ENCODE measurements around the gene ANXA5.
"Not testable (repeated sequence)": the region's sequence is repeated elsewhere in the genome, so short reads cannot be mapped to it uniquely, and the experiment has no call there.

Gene ANXA5

GRCh38 chr4:121737846-121738554 lies 41.2 kb upstream of the ANXA5 start:
- no peak for TF ChIP-seq CTCF (IDR thresholded peaks at IDR 0.05; ENCODE audit: insufficient read depth, low read depth, low read length, missing control alignments)
- DNase-seq (ENCODE audit: low read depth), result no peak
- no peak overlapping the region for H3K4me3 ChIP-seq (ENCODE audit: low read depth, low read length)

GRCh38 chr4:121736735-121737351 lies 40.1 kb upstream of the ANXA5 start:
- peak; percentile 50 for DNase-seq (ENCODE audit: low read depth)
- no peak overlapping the region for H3K4me3 ChIP-seq (ENCODE audit: low read depth, low read length)
- TF ChIP-seq CTCF (IDR thresholded peaks at IDR 0.05; ENCODE audit: insufficient read depth, low read depth, low read length, missing control alignments), result peak; percentile 40

- H3K4me3 ChIP-seq (ENCODE audit: low read depth, low read length), result no peak overlapping the region
- no peak for TF ChIP-seq CTCF (IDR thresholded peaks at IDR 0.05; ENCODE audit: insufficient read depth, low read depth, low read length, missing control alignments)
- no peak for DNase-seq (ENCODE audit: low read depth)
Observed at GRCh38 chr4:121734571-121734970, 37.8 kb upstream of the ANXA5 start.

- no peak for TF ChIP-seq CTCF (IDR thresholded peaks at IDR 0.05; ENCODE audit: insufficient read depth, low read depth, low read length, missing control alignments)
- no peak for DNase-seq (ENCODE audit: low read depth)
- H3K4me3 ChIP-seq (ENCODE audit: low read depth, low read length), result no peak overlapping the region
Observed at GRCh38 chr4:121733942-121734341, 37.2 kb upstream of the ANXA5 start.

GRCh38 chr4:121729753-121730152 lies 33.0 kb upstream of the ANXA5 start:
- not testable (repeated sequence) for DNase-seq (ENCODE audit: low read depth); H3K4me3 ChIP-seq (ENCODE audit: low read depth, low read length)

GRCh38 chr4:121728798-121729226 lies 32.0 kb upstream of the ANXA5 start:
- TF ChIP-seq CTCF (IDR thresholded peaks at IDR 0.05; ENCODE audit: insufficient read depth, low read depth, low read length, missing control alignments), result no peak

GRCh38 chr4:121728066-121728465 lies 31.3 kb upstream of the ANXA5 start:
- DNase-seq (ENCODE audit: low read depth), result no peak
- TF ChIP-seq CTCF (IDR thresholded peaks at IDR 0.05; ENCODE audit: insufficient read depth, low read depth, low read length, missing control alignments), result no peak

More at GRCh38 chr4:121728798-121729226, 32.0 kb upstream of the ANXA5 start:
- H3K4me3 ChIP-seq (ENCODE audit: low read depth, low read length), result no peak overlapping the region
- no peak for DNase-seq (ENCODE audit: low read depth)

More at GRCh38 chr4:121728066-121728465, 31.3 kb upstream of the ANXA5 start:
- H3K4me3 ChIP-seq (ENCODE audit: low read depth, low read length), result no peak overlapping the region

Measured in GM12865 (cell line).